ENCODE data around the gene C1RL. TPM values are rescaled to one million over a fixed set of nuclear protein-coding genes. Genes with fewer than 3 reads are reported as not detected.

The C1RL gene
- total RNA-seq, 1 donor from 2014 or later: 11.0 TPM

DNA sequence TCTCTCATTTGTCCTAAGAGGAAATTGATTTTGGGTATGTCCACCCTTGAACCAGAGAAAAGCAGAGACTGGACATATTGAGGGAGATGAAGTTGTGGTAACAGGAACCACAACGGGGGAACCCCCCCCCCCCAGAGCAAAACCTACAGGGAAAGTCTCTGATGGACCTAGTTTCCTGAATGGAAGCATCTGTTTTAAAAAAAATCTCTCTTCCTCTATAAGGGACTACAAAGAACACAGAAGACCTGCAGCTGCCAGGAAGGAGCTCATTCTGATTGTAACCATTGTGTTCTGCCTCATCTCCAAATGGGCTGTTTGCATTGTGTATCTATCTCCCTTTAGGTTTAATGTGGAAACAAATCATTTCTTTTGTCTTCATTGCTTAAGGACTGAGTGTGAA lies 35.1 kb downstream of the C1RL start:
- no peak for FAIRE-seq
- Mint-ChIP-seq H3K4me3 (ENCODE audit: unreplicated experiment) (no peak overlapping the region), H3K27ac (ENCODE audit: unreplicated experiment) (no peak overlapping the region), H3K4me1 (ENCODE audit: low read depth, unreplicated experiment) (peaks cover 4% of the 10 kb centered on the region), H3K27me3 (ENCODE audit: low read depth, unreplicated experiment) (peaks cover 40% of the 10 kb centered on the region), H3K36me3 (ENCODE audit: low read depth, unreplicated experiment) (peaks cover 5% of the 10 kb centered on the region), H3K9me3 (ENCODE audit: unreplicated experiment) (peaks cover 11% of the 10 kb centered on the region)
- Histone ChIP-seq H3K27me3 (ENCODE audit: insufficient read depth, low read length) (peaks cover 27% of the 10 kb centered on the region), H3K9ac (ENCODE audit: low read length) (no peak overlapping the region), H3K4me3 (ENCODE audit: insufficient read depth, low read depth, low read length) (no peak overlapping the region), H3K4me1 (ENCODE audit: insufficient read depth, low read length) (no peaks in the 10 kb centered on the region), H3K9me3 (ENCODE audit: insufficient read depth, low read depth, low read length) (no peaks in the 10 kb centered on the region), H2AFZ (ENCODE audit: low read depth, low read length) (no peak overlapping the region), H3K27ac (ENCODE audit: low read depth, low read length) (no peak overlapping the region), H4K20me1 (ENCODE audit: insufficient read depth, low read length) (no peaks in the 10 kb centered on the region), H3K36me3 (ENCODE audit: insufficient read depth, low read length) (no peaks in the 10 kb centered on the region), H3K79me2 (ENCODE audit: insufficient read depth, low read length) (no peaks in the 10 kb centered on the region), H3K4me2 (ENCODE audit: low read length) (no peak overlapping the region)
- TF ChIP-seq EZH2 (IDR thresholded peaks at IDR 0.05; ENCODE audit: insufficient read depth, low read length): no peak
- TF ChIP-seq, protein P1, sequence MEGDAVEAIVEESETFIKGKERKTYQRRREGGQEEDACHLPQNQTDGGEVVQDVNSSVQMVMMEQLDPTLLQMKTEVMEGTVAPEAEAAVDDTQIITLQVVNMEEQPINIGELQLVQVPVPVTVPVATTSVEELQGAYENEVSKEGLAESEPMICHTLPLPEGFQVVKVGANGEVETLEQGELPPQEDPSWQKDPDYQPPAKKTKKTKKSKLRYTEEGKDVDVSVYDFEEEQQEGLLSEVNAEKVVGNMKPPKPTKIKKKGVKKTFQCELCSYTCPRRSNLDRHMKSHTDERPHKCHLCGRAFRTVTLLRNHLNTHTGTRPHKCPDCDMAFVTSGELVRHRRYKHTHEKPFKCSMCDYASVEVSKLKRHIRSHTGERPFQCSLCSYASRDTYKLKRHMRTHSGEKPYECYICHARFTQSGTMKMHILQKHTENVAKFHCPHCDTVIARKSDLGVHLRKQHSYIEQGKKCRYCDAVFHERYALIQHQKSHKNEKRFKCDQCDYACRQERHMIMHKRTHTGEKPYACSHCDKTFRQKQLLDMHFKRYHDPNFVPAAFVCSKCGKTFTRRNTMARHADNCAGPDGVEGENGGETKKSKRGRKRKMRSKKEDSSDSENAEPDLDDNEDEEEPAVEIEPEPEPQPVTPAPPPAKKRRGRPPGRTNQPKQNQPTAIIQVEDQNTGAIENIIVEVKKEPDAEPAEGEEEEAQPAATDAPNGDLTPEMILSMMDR (IDR thresholded peaks at IDR 0.05; ENCODE audit: insufficient read depth, low read depth, low read length): no peak
- DNase-seq (ENCODE audit: low read depth): no peak

DNA sequence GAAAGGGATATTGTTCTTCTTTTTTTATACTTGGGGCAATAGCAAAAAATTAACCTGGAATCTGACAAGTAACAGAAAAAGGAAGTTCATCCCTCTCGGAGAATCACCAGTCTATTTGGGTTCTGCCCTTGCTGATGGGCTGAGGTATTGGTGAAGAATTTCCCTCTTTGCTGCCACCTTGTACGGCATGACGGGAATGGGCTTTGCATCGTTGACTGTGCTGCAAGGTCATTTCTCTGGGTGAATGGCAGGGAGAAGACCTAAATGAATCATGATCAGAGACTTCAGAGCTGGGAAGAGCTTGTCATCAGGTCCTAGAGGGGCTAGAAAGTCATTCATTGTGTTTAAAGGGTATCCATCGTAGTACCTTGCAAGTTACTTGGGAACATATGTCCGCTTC lies 36.5 kb downstream of the C1RL start:
- no peak for DNase-seq (ENCODE audit: low read depth)
- peaks cover 11% of the 10 kb centered on the region for H3K4me1 Mint-ChIP-seq (ENCODE audit: low read depth, unreplicated experiment)
- peaks cover 11% of the 10 kb centered on the region for H3K9me3 Mint-ChIP-seq (ENCODE audit: unreplicated experiment)
- no peak for TF ChIP-seq EZH2 (IDR thresholded peaks at IDR 0.05; ENCODE audit: insufficient read depth, low read length)
- TF ChIP-seq, protein P1 (IDR thresholded peaks at IDR 0.05; ENCODE audit: insufficient read depth, low read depth, low read length): no peak
- Histone ChIP-seq H3K27ac (ENCODE audit: low read depth, low read length) (no peak overlapping the region), H2AFZ (ENCODE audit: low read depth, low read length) (no peak overlapping the region), H3K36me3 (ENCODE audit: insufficient read depth, low read length) (no peaks in the 10 kb centered on the region), H3K4me1 (ENCODE audit: insufficient read depth, low read length) (no peaks in the 10 kb centered on the region), H4K20me1 (ENCODE audit: insufficient read depth, low read length) (no peaks in the 10 kb centered on the region), H3K4me2 (ENCODE audit: low read length) (no peak overlapping the region), H3K27me3 (ENCODE audit: insufficient read depth, low read length) (peaks cover 27% of the 10 kb centered on the region), H3K9ac (ENCODE audit: low read length) (no peak overlapping the region), H3K79me2 (ENCODE audit: insufficient read depth, low read length) (no peaks in the 10 kb centered on the region), H3K9me3 (ENCODE audit: insufficient read depth, low read depth, low read length) (no peaks in the 10 kb centered on the region), H3K4me3 (ENCODE audit: insufficient read depth, low read depth, low read length) (no peak overlapping the region)
- H3K4me3 Mint-ChIP-seq (ENCODE audit: unreplicated experiment): no peak overlapping the region
- H3K27me3 Mint-ChIP-seq (ENCODE audit: low read depth, unreplicated experiment): peaks cover 48% of the 10 kb centered on the region
- no peak for FAIRE-seq
- peaks cover 5% of the 10 kb centered on the region for H3K36me3 Mint-ChIP-seq (ENCODE audit: low read depth, unreplicated experiment)
- H3K27ac Mint-ChIP-seq (ENCODE audit: unreplicated experiment): no peak overlapping the region

DNA sequence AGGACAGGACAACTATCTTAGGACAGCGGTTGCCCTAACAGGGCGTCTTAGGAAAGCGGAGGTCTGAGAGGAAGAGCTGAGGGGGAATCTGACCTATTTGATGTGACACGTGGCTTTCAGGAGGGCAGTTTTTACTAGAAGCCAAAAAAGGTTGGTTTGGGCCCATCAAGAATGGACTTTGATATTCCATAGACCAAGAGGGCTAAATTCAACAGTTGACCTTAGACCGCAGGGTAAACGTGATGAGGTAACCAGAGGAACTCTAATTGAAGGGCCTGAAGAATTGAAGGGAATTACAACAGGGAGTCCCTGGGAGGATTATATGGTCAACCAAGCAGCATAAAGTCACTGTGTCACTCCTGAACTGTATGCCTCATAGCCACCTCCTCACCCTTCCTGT lies 37.0 kb downstream of the C1RL start:
- Mint-ChIP-seq H3K27me3 (ENCODE audit: low read depth, unreplicated experiment) (peaks cover 52% of the 10 kb centered on the region), H3K9me3 (ENCODE audit: unreplicated experiment) (peaks cover 10% of the 10 kb centered on the region), H3K4me3 (ENCODE audit: unreplicated experiment) (no peak overlapping the region), H3K4me1 (ENCODE audit: low read depth, unreplicated experiment) (peaks cover 11% of the 10 kb centered on the region), H3K36me3 (ENCODE audit: low read depth, unreplicated experiment) (peaks cover 5% of the 10 kb centered on the region), H3K27ac (ENCODE audit: unreplicated experiment) (no peak overlapping the region)
- Histone ChIP-seq H3K36me3 (ENCODE audit: insufficient read depth, low read length) (no peaks in the 10 kb centered on the region), H2AFZ (ENCODE audit: low read depth, low read length) (no peak overlapping the region), H4K20me1 (ENCODE audit: insufficient read depth, low read length) (no peaks in the 10 kb centered on the region), H3K9ac (ENCODE audit: low read length) (no peak overlapping the region), H3K4me3 (ENCODE audit: insufficient read depth, low read depth, low read length) (no peak overlapping the region), H3K9me3 (ENCODE audit: insufficient read depth, low read depth, low read length) (no peaks in the 10 kb centered on the region), H3K27ac (ENCODE audit: low read depth, low read length) (no peak overlapping the region), H3K4me2 (ENCODE audit: low read length) (no peak overlapping the region), H3K79me2 (ENCODE audit: insufficient read depth, low read length) (no peaks in the 10 kb centered on the region), H3K4me1 (ENCODE audit: insufficient read depth, low read length) (no peaks in the 10 kb centered on the region), H3K27me3 (ENCODE audit: insufficient read depth, low read length) (peaks cover 27% of the 10 kb centered on the region)
- TF ChIP-seq, protein P1 (IDR thresholded peaks at IDR 0.05; ENCODE audit: insufficient read depth, low read depth, low read length): no peak
- no peak for TF ChIP-seq EZH2 (IDR thresholded peaks at IDR 0.05; ENCODE audit: insufficient read depth, low read length)
- DNase-seq (ENCODE audit: low read depth) (no peak), FAIRE-seq (no peak)

All from astrocyte (in vitro differentiated cells and primary cell).